CD4-positive, alpha-beta T cell (primary cell): ENCODE results near the gene MYOF. TPM values are rescaled to one million over a fixed set of nuclear protein-coding genes. Genes with fewer than 3 reads are reported as not detected.

ENCODE experiments used
- ATAC-seq: fragments of 200-7000 bp; cut with Tn5 transposase; one replicate; pipeline ENCODE4 v1.10.0; 2022; ENCODE audit warnings: mild to moderate bottlenecking; ENCODE audit not compliant: poor library complexity
- CTCF ChIA-PET: fragments of 350-600 bp; sonication (Branson Sonifier 250); formaldehyde crosslinking; loops from one replicate; lab custom pipeline; 2021; ENCODE audit warnings: antibody characterized with exemption, inconsistent platforms; lab: Charles Lee
- POLR2A ChIA-PET: fragments of 350-600 bp; sonication (Branson Sonifier 250); formaldehyde crosslinking; loops from one replicate; lab custom pipeline; 2021; ENCODE audit warnings: antibody characterized with exemption, inconsistent platforms; lab: Charles Lee
- DNase-seq, 14 experiments: peaks; one replicate each; pipeline ENCODE4 v3.0.0-alpha.2; 2013 to 2020; ENCODE audit warnings: mixed read lengths in 2 of 14
- H3K27ac ChIP-seq, 2 donors: one replicate each; pipeline versions ENCODE4 v1.5.1 to v1.7.0; 2013; ENCODE audit warnings: low read length in 2 of 2, low read depth in 1 of 2, mild to moderate bottlenecking in 1 of 2
- H3K27me3 ChIP-seq, 2 experiments: 1 replicate in 1 of 2; 2 replicates in 1 of 2; pipeline versions ENCODE4 v1.6.1 to v1.7.0; 2013; ENCODE audit warnings: low read length in 2 of 2, control low read depth in 1 of 2, mild to moderate bottlenecking in 1 of 2, moderate library complexity in 1 of 2; ENCODE audit not compliant: insufficient read depth in 2 of 2, control insufficient read depth in 1 of 2
- H3K36me3 ChIP-seq: one replicate; pipeline ENCODE4 v1.6.1; 2013; ENCODE audit warnings: low read length, control low read depth; ENCODE audit not compliant: insufficient read depth
- H3K4me1 ChIP-seq: one replicate; pipeline ENCODE4 v1.6.1; 2013; ENCODE audit warnings: low read length, control low read depth; ENCODE audit not compliant: insufficient read depth
- H3K4me3 ChIP-seq: one replicate; pipeline ENCODE4 v1.5.1; 2013; ENCODE audit warnings: mild to moderate bottlenecking, low read length, moderate library complexity
- H3K9me3 ChIP-seq, 2 experiments: 1 replicate in 1 of 2; 2 replicates in 1 of 2; pipeline versions ENCODE4 v1.6.1 to v1.7.0; 2013; ENCODE audit warnings: low read length in 2 of 2, mild to moderate bottlenecking in 2 of 2, control low read depth in 1 of 2, moderate library complexity in 1 of 2; ENCODE audit not compliant: control insufficient read depth in 1 of 2, insufficient read depth in 1 of 2
- H3K27ac Mint-ChIP-seq: one replicate; pipeline ENCODE4 v1.8.0; 2020; ENCODE audit warnings: mixed read lengths
- H3K27me3 Mint-ChIP-seq: one replicate; pipeline ENCODE4 v1.8.0; 2021; ENCODE audit warnings: mixed read lengths
- H3K36me3 Mint-ChIP-seq: one replicate; pipeline ENCODE4 v1.8.0; 2021; ENCODE audit warnings: low read depth, mixed read lengths
- H3K4me1 Mint-ChIP-seq: one replicate; pipeline ENCODE4 v1.8.0; 2021; ENCODE audit warnings: low read depth, mixed read lengths
- H3K4me3 Mint-ChIP-seq: one replicate; pipeline ENCODE4 v1.8.0; 2020; ENCODE audit warnings: mild to moderate bottlenecking, mixed read lengths
- H3K9me3 Mint-ChIP-seq: one replicate; pipeline ENCODE4 v1.8.0; 2020; ENCODE audit warnings: mixed read lengths
- intact Hi-C, 2 experiments: fragments of 100-400 bp; cut with DNase I in 1 of 2; cut with micrococcal nuclease in 1 of 2; formaldehyde crosslinking; loops; one replicate each; pipeline versions ENCODE4 v1.15.1 to v1.9.0; 2023 to 2025; cut with DNase I, micrococcal nuclease
- total RNA-seq, 174 experiments: library from RNA in 2 of 174; stranded (reverse) in 2 of 174; gene quantifications; one replicate each; pipeline ENCODE4 v1.2.3 and lab custom pipeline; 2021 to 2026
- TF ChIP-seq, protein P1 (sequence below): fragments of 200-600 bp; IDR thresholded peaks from one replicate; pipeline ENCODE4 v1.8.0; 2022; ENCODE audit warnings: antibody characterized with exemption, mild to moderate bottlenecking

The MYOF gene
- total RNA-seq, 2 experiments from 2014 or later, result 0.14 to 0.27 TPM

DNA sequence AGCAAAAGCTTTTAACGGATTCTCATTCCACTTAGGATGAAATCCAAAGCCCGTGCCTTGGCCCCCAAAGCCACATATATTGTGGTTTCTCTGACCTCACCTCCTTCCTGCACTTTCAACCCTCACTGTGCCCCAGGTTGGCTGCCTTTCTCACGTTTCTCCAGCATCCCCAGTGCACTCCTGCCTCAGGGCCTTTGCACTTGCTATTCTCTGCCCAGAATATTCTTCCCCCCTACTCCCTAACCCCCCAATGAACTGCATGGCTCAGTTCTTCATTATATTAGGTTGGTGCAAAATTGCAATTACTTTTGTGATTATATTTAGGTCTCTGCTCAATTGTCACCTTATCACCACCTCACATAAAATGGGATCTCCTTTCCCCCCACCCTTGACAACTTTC is 34.2 kb downstream of the MYOF start:
- H3K4me1 Mint-ChIP-seq, result peaks cover 12% of the 10 kb centered on the region
- H3K36me3 Mint-ChIP-seq, result no peaks in the 10 kb centered on the region
- ChIA-PET CTCF (no interaction called here), POLR2A (no interaction called here)
- TF ChIP-seq, protein P1, sequence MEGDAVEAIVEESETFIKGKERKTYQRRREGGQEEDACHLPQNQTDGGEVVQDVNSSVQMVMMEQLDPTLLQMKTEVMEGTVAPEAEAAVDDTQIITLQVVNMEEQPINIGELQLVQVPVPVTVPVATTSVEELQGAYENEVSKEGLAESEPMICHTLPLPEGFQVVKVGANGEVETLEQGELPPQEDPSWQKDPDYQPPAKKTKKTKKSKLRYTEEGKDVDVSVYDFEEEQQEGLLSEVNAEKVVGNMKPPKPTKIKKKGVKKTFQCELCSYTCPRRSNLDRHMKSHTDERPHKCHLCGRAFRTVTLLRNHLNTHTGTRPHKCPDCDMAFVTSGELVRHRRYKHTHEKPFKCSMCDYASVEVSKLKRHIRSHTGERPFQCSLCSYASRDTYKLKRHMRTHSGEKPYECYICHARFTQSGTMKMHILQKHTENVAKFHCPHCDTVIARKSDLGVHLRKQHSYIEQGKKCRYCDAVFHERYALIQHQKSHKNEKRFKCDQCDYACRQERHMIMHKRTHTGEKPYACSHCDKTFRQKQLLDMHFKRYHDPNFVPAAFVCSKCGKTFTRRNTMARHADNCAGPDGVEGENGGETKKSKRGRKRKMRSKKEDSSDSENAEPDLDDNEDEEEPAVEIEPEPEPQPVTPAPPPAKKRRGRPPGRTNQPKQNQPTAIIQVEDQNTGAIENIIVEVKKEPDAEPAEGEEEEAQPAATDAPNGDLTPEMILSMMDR, result no peak
- H3K9me3 Mint-ChIP-seq, result no peaks in the 10 kb centered on the region
- Histone ChIP-seq H3K27me3 (no peaks in the 10 kb centered on the region), H3K4me1 (peaks cover 3% of the 10 kb centered on the region), H3K4me3 (no peak overlapping the region), H3K27ac (no peak overlapping the region), H3K36me3 (no peaks in the 10 kb centered on the region), H3K9me3 (no peaks in the 10 kb centered on the region)
- no peak overlapping the region for H3K27ac Mint-ChIP-seq
- intact Hi-C loops, result no loop called here
- DNase-seq (no peak), ATAC-seq (no peak)
- no peak overlapping the region for H3K4me3 Mint-ChIP-seq
- no peaks in the 10 kb centered on the region for H3K27me3 Mint-ChIP-seq

GRCh38 chr10:93447019-93447418 is 35.1 kb downstream of the MYOF start:
- H3K4me1 Mint-ChIP-seq, result peaks cover 9% of the 10 kb centered on the region
- H3K9me3 Mint-ChIP-seq, result no peaks in the 10 kb centered on the region
- ChIA-PET CTCF (no interaction called here), POLR2A (no interaction called here)
- H3K4me3 Mint-ChIP-seq, result no peak overlapping the region
- no peaks in the 10 kb centered on the region for H3K27me3 ChIP-seq
- ATAC-seq (no peak), DNase-seq (no peak)
- H3K27ac ChIP-seq, result no peak overlapping the region
- no peaks in the 10 kb centered on the region for H3K36me3 ChIP-seq
- H3K4me1 ChIP-seq, result peaks cover under 1% of the 10 kb centered on the region
- no peaks in the 10 kb centered on the region for H3K9me3 ChIP-seq
- no peak overlapping the region for H3K27ac Mint-ChIP-seq
- H3K36me3 Mint-ChIP-seq, result no peaks in the 10 kb centered on the region
- H3K4me3 ChIP-seq, result no peak overlapping the region
- no peaks in the 10 kb centered on the region for H3K27me3 Mint-ChIP-seq
- intact Hi-C loops, result no loop called here
- TF ChIP-seq, protein P1, result no peak

DNA sequence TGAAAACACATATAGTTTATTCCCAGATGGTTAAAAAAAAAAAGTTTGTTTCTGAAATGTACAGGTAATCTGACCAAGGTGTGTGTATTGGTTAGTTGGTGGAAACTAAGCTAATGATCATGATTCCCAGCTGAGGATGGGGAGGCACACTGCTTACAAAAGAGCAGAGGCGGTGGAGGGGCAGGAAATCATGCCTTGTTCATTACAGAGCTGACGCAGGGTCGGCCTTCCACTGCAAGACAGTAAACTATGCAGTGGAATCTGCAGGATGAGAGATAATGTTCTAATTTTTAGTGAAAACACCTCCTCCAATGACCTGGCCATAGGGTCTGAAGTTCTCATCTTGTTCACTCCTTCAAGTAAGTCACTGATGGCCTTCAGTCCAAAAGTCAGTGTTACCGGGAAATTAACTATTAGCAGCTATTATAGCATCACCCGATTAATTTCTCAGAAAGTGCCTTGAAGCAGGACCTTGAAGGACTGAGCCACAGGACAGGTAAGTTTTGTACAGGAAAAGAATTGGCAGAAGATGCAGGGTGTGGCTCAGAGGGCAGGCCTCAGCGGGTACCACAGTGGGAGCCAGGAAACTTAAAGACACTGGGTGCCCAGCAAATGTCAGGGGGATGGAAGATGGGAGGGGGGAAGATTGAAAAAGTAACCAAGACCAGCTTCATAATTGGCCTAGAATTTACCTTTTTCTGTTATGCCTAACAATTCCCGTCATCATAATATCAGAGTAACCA is 36.0 kb downstream of the MYOF start:
- no peak overlapping the region for H3K27ac Mint-ChIP-seq
- DNase-seq, result no peak
- Histone ChIP-seq H3K4me1 (no peaks in the 10 kb centered on the region), H3K27me3 (no peaks in the 10 kb centered on the region), H3K9me3 (no peaks in the 10 kb centered on the region), H3K4me3 (no peak overlapping the region), H3K27ac (no peak overlapping the region), H3K36me3 (no peaks in the 10 kb centered on the region)
- TF ChIP-seq, protein P1, result no peak
- ChIA-PET POLR2A (no interaction called here), CTCF (no interaction called here)
- H3K4me3 Mint-ChIP-seq, result no peak overlapping the region
- H3K36me3 Mint-ChIP-seq, result no peaks in the 10 kb centered on the region
- H3K4me1 Mint-ChIP-seq, result peaks cover under 1% of the 10 kb centered on the region
- no peak for ATAC-seq
- H3K9me3 Mint-ChIP-seq, result no peaks in the 10 kb centered on the region
- intact Hi-C loops, result no loop called here
- H3K27me3 Mint-ChIP-seq, result no peaks in the 10 kb centered on the region
